Breast epithelium (tissue), 3 donors: ENCODE results near the gene GLYATL3.

Experiments used
- CTCF ChIP-seq, 3 donors: fragments of 450-650 bp; IDR thresholded peaks; one replicate each; pipeline ENCODE4 v1.5.1; 2016 to 2017; ENCODE audit warnings: antibody characterized with exemption in 3 of 3, mild to moderate bottlenecking in 3 of 3, moderate library complexity in 3 of 3
- POLR2AphosphoS5 ChIP-seq, 3 donors: sonication (generic); formaldehyde crosslinking; IDR thresholded peaks; one replicate each; pipeline ENCODE4 v1.6.1; 2017; ENCODE audit warnings: antibody characterized with exemption in 3 of 3

GRCh38 chr6:49513153-49513989 is 13.6 kb downstream of the GLYATL3 start:
- no peak for TF ChIP-seq POLR2AphosphoS5 (IDR thresholded peaks at IDR 0.05)
- no peak for TF ChIP-seq CTCF (IDR thresholded peaks at IDR 0.05)
